HepG2 (cell line): ENCODE data around the gene SH3BP5. TPM values are rescaled to one million over a fixed set of nuclear protein-coding genes. Genes with fewer than 3 reads are reported as not detected.

Experiments
- CBX1 ChIP-seq: IDR thresholded peaks from one replicate; pipeline ENCODE4 v1.6.1; 2016; ENCODE audit warnings: antibody characterized with exemption, low read depth
- EP300 ChIP-seq, 3 experiments: sonication (generic) in 1 of 3; formaldehyde crosslinking in 1 of 3; IDR thresholded peaks; 2 replicates each; pipeline versions ENCODE4 v1.5.1 to v1.6.1; 2011 to 2020; ENCODE audit warnings: low read depth in 2 of 3, low read length in 2 of 3, borderline replicate concordance in 1 of 3, improper control_type of control experiment in 1 of 3, mild to moderate bottlenecking in 1 of 3, missing genetic modification reagents in 1 of 3, moderate library complexity in 1 of 3
- GABPB1 ChIP-seq: IDR thresholded peaks from 2 replicates; pipeline ENCODE4 v1.6.1; 2016; ENCODE audit warnings: mild to moderate bottlenecking, missing genetic modification reagents, moderate library complexity, missing compliant biosample characterization
- GATAD2A ChIP-seq: IDR thresholded peaks from 2 replicates; pipeline ENCODE4 v1.6.1; 2016
- HDAC1 ChIP-seq: sonication (generic); formaldehyde crosslinking; IDR thresholded peaks from 2 replicates; pipeline ENCODE4 v1.5.1; 2020; ENCODE audit warnings: mild to moderate bottlenecking, missing genetic modification reagents
- MYC ChIP-seq: sonication (generic); formaldehyde crosslinking; IDR thresholded peaks from 2 replicates; pipeline ENCODE4 v1.9.0; 2021; ENCODE audit warnings: missing genetic modification reagents, borderline replicate concordance
- NFYC ChIP-seq: IDR thresholded peaks from 2 replicates; pipeline ENCODE4 v1.6.1; 2016; ENCODE audit warnings: missing genetic modification reagents, missing compliant biosample characterization
- SPEN ChIP-seq: sonication (generic); formaldehyde crosslinking; IDR thresholded peaks from 2 replicates; pipeline ENCODE4 v1.5.1; 2020; ENCODE audit warnings: low read depth, mild to moderate bottlenecking, missing genetic modification reagents
- TCF12 ChIP-seq, 2 experiments: fragments of 450-650 bp in 1 of 2; sonication (generic) in 1 of 2; formaldehyde crosslinking in 1 of 2; IDR thresholded peaks; 2 replicates each; pipeline versions ENCODE4 v1.6.1 to v1.8.0; 2017 to 2022; ENCODE audit warnings: antibody characterized with exemption in 1 of 2, mild to moderate bottlenecking in 1 of 2, missing genetic modification reagents in 1 of 2, moderate library complexity in 1 of 2
- TOE1 ChIP-seq: sonication (generic); formaldehyde crosslinking; IDR thresholded peaks from 2 replicates; pipeline ENCODE4 v1.4.0; 2020; ENCODE audit warnings: mild to moderate bottlenecking, missing genetic modification reagents
- ZFP82 ChIP-seq: sonication (generic); formaldehyde crosslinking; IDR thresholded peaks from 2 replicates; pipeline ENCODE4 v1.5.1; 2020; ENCODE audit warnings: mild to moderate bottlenecking, missing genetic modification reagents, borderline replicate concordance
- ZNF343 ChIP-seq: sonication (generic); formaldehyde crosslinking; IDR thresholded peaks from 2 replicates; pipeline ENCODE4 v1.4.0; 2020; ENCODE audit warnings: mild to moderate bottlenecking, missing genetic modification reagents
- ZNF598 ChIP-seq: sonication (generic); formaldehyde crosslinking; IDR thresholded peaks from 2 replicates; pipeline ENCODE4 v1.5.1; 2020; ENCODE audit warnings: mild to moderate bottlenecking, missing genetic modification reagents, borderline replicate concordance
- ZNF724P ChIP-seq: sonication (generic); formaldehyde crosslinking; IDR thresholded peaks from 2 replicates; pipeline ENCODE4 v1.8.0; 2022; ENCODE audit warnings: missing genetic modification reagents, borderline replicate concordance
- ZNF839 ChIP-seq: sonication (generic); formaldehyde crosslinking; IDR thresholded peaks from 2 replicates; pipeline ENCODE4 v1.4.0; 2020; ENCODE audit warnings: missing genetic modification reagents, mild to moderate bottlenecking, borderline replicate concordance
- polyA plus RNA-seq, 8 experiments: library from polyadenylated mRNA; depleted of rRNA in 3 of 8; stranded (reverse) in 7 of 8; unstranded in 1 of 8; fragments of >200 nt; fragmentation: Illumina TruSeq in 4 of 8; extraction: Trizol in 4 of 8; gene quantifications; 2 replicates each; pipeline versions ENCODE4 v1.2.1 to v1.2.3, GENCODE V29; 2011 to 2016; ENCODE audit warnings: low read depth in 4 of 8, missing spikeins in 1 of 8, mixed read lengths in 1 of 8; ENCODE audit not compliant: insufficient read depth in 1 of 8
- total RNA-seq, 5 experiments: library from RNA; depleted of rRNA; stranded (reverse); fragments of >200 nt; fragmentation: Illumina TruSeq; extraction: Trizol; gene quantifications; 2 replicates each; pipeline ENCODE4 v1.2.3, GENCODE V29; 2016; ENCODE audit warnings: low read depth in 1 of 5
- TF ChIP-seq, protein P1 (sequence below): sonication (generic); formaldehyde crosslinking; conservative IDR thresholded peaks from 2 replicates; pipeline ENCODE4 v1.4.0; 2020; ENCODE audit warnings: mild to moderate bottlenecking, missing genetic modification reagents, moderate library complexity
- TF ChIP-seq, protein P2 (sequence below): sonication (generic); formaldehyde crosslinking; IDR thresholded peaks from 2 replicates; pipeline ENCODE4 v1.5.1; 2020; ENCODE audit warnings: missing genetic modification reagents, mild to moderate bottlenecking, borderline replicate concordance
- TF ChIP-seq, protein P3 (sequence below): sonication (generic); formaldehyde crosslinking; IDR thresholded peaks from 2 replicates; pipeline ENCODE4 v1.4.0; 2020; ENCODE audit warnings: missing genetic modification reagents

Gene SH3BP5
- total and polyA plus RNA-seq, 2 of the 13 experiments (the other 11 are each of a cell fraction or from before 2014, with no cell fraction given): 0.09 to 0.16 TPM

DNA sequence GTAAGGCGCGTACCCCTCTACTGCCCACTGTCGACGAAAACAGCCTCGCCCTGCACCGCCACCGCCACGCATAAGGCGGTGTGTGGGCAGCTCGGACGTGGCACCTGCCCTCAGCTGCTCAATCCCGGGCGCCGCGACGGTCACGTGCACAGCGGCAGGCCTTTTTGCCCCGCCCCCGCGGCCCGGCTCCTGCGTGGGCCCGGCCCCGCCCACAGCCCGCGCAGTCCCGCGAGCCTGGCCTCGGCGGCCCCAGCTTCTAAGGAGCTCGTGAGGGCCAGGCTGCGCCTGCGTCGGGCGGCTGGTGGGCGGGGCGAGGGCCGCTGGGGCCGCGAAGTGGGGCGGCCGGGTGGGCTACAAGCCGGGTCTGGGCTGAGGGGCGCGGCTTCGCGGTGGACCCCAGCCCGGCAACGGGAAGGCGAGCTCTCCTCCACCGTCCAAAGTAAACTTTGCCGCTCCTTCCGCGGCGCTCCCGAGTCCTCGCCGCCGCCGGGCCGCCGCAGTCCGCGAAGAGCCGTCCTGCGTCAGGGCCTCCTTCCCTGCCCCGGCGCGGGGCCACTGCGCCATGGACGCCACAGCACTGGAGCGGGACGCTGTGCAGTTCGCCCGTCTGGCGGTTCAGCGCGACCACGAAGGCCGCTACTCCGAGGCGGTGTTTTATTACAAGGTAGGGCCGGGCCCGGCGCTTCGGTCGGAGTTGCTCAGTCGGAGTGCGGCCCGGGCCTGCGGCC is 126.3 kb downstream of the SH3BP5 start, which contains the start of gene CAPN7 (continued):
- TF ChIP-seq ZNF598 (peak; percentile 91; the same call in 1 of the 2 replicates), NFYC (CRISPR knock-in tag) (peak; percentile 60; the same call in 1 of the 2 replicates), TOE1 (CRISPR knock-in tag) (no peak; the same call in 1 of the 2 replicates), GATAD2A (CRISPR knock-in tag) (peak; percentile 85), ZNF343 (CRISPR knock-in tag) (no peak; the same call in 1 of the 2 replicates), TCF12 (IDR thresholded peaks at IDR 0.05) (no peak), TCF12 (CRISPR knock-in tag; IDR thresholded peaks at IDR 0.05) (peak; percentile 78), HDAC1 (CRISPR knock-in tag) (peak; percentile 81), ZFP82 (CRISPR knock-in tag) (peak; percentile 61; the same call in 1 of the 2 replicates), GABPB1 (CRISPR knock-in tag) (peak; percentile 79), CBX1 (no peak), MYC (CRISPR knock-in tag) (peak; percentile 84), ZNF724P (CRISPR knock-in tag) (peak; percentile 77; the same call in 1 of the 2 replicates), SPEN (CRISPR knock-in tag) (peak; percentile 83), ZNF839 (no peak), EP300 (IDR thresholded peaks at IDR 0.05; ENCODE audit: low read depth in 2 of 2, low read length in 2 of 2) (0 out of 4 replicates have a peak, but pooled peaks of 1 of the 2 experiments have one; percentile 23), EP300 (CRISPR knock-in tag; IDR thresholded peaks at IDR 0.05; ENCODE audit: borderline replicate concordance) (no peak)
- TF ChIP-seq, protein P1, sequence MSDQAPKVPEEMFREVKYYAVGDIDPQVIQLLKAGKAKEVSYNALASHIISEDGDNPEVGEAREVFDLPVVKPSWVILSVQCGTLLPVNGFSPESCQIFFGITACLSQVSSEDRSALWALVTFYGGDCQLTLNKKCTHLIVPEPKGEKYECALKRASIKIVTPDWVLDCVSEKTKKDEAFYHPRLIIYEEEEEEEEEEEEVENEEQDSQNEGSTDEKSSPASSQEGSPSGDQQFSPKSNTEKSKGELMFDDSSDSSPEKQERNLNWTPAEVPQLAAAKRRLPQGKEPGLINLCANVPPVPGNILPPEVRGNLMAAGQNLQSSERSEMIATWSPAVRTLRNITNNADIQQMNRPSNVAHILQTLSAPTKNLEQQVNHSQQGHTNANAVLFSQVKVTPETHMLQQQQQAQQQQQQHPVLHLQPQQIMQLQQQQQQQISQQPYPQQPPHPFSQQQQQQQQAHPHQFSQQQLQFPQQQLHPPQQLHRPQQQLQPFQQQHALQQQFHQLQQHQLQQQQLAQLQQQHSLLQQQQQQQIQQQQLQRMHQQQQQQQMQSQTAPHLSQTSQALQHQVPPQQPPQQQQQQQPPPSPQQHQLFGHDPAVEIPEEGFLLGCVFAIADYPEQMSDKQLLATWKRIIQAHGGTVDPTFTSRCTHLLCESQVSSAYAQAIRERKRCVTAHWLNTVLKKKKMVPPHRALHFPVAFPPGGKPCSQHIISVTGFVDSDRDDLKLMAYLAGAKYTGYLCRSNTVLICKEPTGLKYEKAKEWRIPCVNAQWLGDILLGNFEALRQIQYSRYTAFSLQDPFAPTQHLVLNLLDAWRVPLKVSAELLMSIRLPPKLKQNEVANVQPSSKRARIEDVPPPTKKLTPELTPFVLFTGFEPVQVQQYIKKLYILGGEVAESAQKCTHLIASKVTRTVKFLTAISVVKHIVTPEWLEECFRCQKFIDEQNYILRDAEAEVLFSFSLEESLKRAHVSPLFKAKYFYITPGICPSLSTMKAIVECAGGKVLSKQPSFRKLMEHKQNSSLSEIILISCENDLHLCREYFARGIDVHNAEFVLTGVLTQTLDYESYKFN (CRISPR knock-in tag): no peak; the same call in 1 of the 2 replicates
- TF ChIP-seq, protein P2, sequence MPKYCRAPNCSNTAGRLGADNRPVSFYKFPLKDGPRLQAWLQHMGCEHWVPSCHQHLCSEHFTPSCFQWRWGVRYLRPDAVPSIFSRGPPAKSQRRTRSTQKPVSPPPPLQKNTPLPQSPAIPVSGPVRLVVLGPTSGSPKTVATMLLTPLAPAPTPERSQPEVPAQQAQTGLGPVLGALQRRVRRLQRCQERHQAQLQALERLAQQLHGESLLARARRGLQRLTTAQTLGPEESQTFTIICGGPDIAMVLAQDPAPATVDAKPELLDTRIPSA (CRISPR knock-in tag): 0 out of 2 replicates have a peak, but pooled peaks have one; percentile 54
- TF ChIP-seq, protein P3, sequence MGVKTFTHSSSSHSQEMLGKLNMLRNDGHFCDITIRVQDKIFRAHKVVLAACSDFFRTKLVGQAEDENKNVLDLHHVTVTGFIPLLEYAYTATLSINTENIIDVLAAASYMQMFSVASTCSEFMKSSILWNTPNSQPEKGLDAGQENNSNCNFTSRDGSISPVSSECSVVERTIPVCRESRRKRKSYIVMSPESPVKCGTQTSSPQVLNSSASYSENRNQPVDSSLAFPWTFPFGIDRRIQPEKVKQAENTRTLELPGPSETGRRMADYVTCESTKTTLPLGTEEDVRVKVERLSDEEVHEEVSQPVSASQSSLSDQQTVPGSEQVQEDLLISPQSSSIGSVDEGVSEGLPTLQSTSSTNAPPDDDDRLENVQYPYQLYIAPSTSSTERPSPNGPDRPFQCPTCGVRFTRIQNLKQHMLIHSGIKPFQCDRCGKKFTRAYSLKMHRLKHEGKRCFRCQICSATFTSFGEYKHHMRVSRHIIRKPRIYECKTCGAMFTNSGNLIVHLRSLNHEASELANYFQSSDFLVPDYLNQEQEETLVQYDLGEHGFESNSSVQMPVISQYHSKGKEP (CRISPR knock-in tag): peak; percentile 49
